ENCODE results near the gene PEAR1.
A peak's percentile ranks its signal among the peaks of the same experiment; 100 is the strongest.

Gene PEAR1

GRCh38 chr1:156893048-156893953, at the start of gene PEAR1:
Gene PEAR1, plus strand, starts transcription at chr1:156893718. Its CDS starts 10,209 bp downstream, at chr1:156903927.
- no peak for DNase-seq (ENCODE audit: low spot score)

- DNase-seq (ENCODE audit: low spot score): no peak
Measured at GRCh38 chr1:156844102-156844501, 49.4 kb upstream of the PEAR1 start.

GRCh38 chr1:156844638-156845037, 48.9 kb upstream of the PEAR1 start:
- DNase-seq (ENCODE audit: low spot score): no peak

GRCh38 chr1:156845055-156845952, 48.2 kb upstream of the PEAR1 start:
- DNase-seq (ENCODE audit: low spot score): no peak

- DNase-seq (ENCODE audit: low spot score): no peak
Measured at GRCh38 chr1:156845953-156846545, 47.5 kb upstream of the PEAR1 start.

GRCh38 chr1:156846643-156847042, 46.9 kb upstream of the PEAR1 start:
- DNase-seq (ENCODE audit: low spot score): no peak

GRCh38 chr1:156847591-156848460, 45.7 kb upstream of the PEAR1 start:
- DNase-seq (ENCODE audit: low spot score): no peak

GRCh38 chr1:156848461-156849150, 44.9 kb upstream of the PEAR1 start:
- DNase-seq (ENCODE audit: low spot score): no peak

GRCh38 chr1:156849151-156849496, 44.4 kb upstream of the PEAR1 start:
- no peak for DNase-seq (ENCODE audit: low spot score)

GRCh38 chr1:156851779-156852417, 41.6 kb upstream of the PEAR1 start:
- DNase-seq (ENCODE audit: low spot score): no peak

GRCh38 chr1:156852418-156852874, 41.1 kb upstream of the PEAR1 start:
- DNase-seq (ENCODE audit: low spot score): no peak

GRCh38 chr1:156853761-156854160, 39.8 kb upstream of the PEAR1 start:
- no peak for DNase-seq (ENCODE audit: low spot score)

- DNase-seq (ENCODE audit: low spot score): no peak
Measured at GRCh38 chr1:156854634-156855033, 38.9 kb upstream of the PEAR1 start.

GRCh38 chr1:156856282-156856785, 37.2 kb upstream of the PEAR1 start:
- no peak for DNase-seq (ENCODE audit: low spot score)

GRCh38 chr1:156857532-156857931, 36.0 kb upstream of the PEAR1 start:
- DNase-seq (ENCODE audit: low spot score): no peak

GRCh38 chr1:156858555-156858956, 35.0 kb upstream of the PEAR1 start:
- DNase-seq (ENCODE audit: low spot score): no peak

GRCh38 chr1:156858959-156859522, 34.5 kb upstream of the PEAR1 start, which contains the start of gene INSRR:
Gene INSRR, minus strand, starts transcription at chr1:156859117. Its CDS starts 496 bp downstream, at chr1:156858621.
- no peak for DNase-seq (ENCODE audit: low spot score)

- peak; percentile 57 for DNase-seq (ENCODE audit: low spot score)
Measured at GRCh38 chr1:156859523-156860112, 33.9 kb upstream of the PEAR1 start.

- DNase-seq (ENCODE audit: low spot score): peak; percentile 84
Measured at GRCh38 chr1:156860113-156860627, 33.3 kb upstream of the PEAR1 start.
